ENCODE data around the gene EXTL1.

EXTL1 gene

GRCh38 chr1:26021647-26022403 lies at the start of gene EXTL1:
EXTL1 (plus strand) TSS chr1:26021775; CDS start chr1:26022647, 872 bp downstream.
- TF ChIP-seq CTCF (IDR thresholded peaks at IDR 0.05; ENCODE audit: insufficient read depth, low read depth, low read length, missing control alignments) = no peak
- no peak for DNase-seq (ENCODE audit: low read depth)
- no peak within 1 kb of the TSS for H3K4me3 ChIP-seq (ENCODE audit: low read depth, low read length)

GRCh38 chr1:25971811-25972180 lies 49.8 kb upstream of the EXTL1 start:
- TF ChIP-seq CTCF (IDR thresholded peaks at IDR 0.05; ENCODE audit: insufficient read depth, low read depth, low read length, missing control alignments) = no peak
- no peak for DNase-seq (ENCODE audit: low read depth)
- H3K4me3 ChIP-seq (ENCODE audit: low read depth, low read length) = no peak overlapping the region

- H3K4me3 ChIP-seq (ENCODE audit: low read depth, low read length) = no peak overlapping the region
- no peak for DNase-seq (ENCODE audit: low read depth)
- TF ChIP-seq CTCF (IDR thresholded peaks at IDR 0.05; ENCODE audit: insufficient read depth, low read depth, low read length, missing control alignments) = no peak
These were observed 47.8 kb upstream of the EXTL1 start for GRCh38 chr1:25973610-25974321.

- no peak for DNase-seq (ENCODE audit: low read depth)
- H3K4me3 ChIP-seq (ENCODE audit: low read depth, low read length) = no peak overlapping the region
- TF ChIP-seq CTCF (IDR thresholded peaks at IDR 0.05; ENCODE audit: insufficient read depth, low read depth, low read length, missing control alignments) = no peak
These were observed 43.8 kb upstream of the EXTL1 start for GRCh38 chr1:25977801-25978200.

GRCh38 chr1:25978403-25978802 lies 43.2 kb upstream of the EXTL1 start:
- H3K4me3 ChIP-seq (ENCODE audit: low read depth, low read length) = no peak overlapping the region
- TF ChIP-seq CTCF (IDR thresholded peaks at IDR 0.05; ENCODE audit: insufficient read depth, low read depth, low read length, missing control alignments) = no peak
- DNase-seq (ENCODE audit: low read depth) = no peak

GRCh38 chr1:25979210-25979609 lies 42.4 kb upstream of the EXTL1 start:
- H3K4me3 ChIP-seq (ENCODE audit: low read depth, low read length) = no peak overlapping the region
- DNase-seq (ENCODE audit: low read depth) = no peak
- no peak for TF ChIP-seq CTCF (IDR thresholded peaks at IDR 0.05; ENCODE audit: insufficient read depth, low read depth, low read length, missing control alignments)
